C4-2B (cell line): ENCODE data around the gene ECI2.

ENCODE experiments used
- ZFX ChIP-seq: fragments of 450-650 bp; IDR thresholded peaks from 2 replicates; pipeline ENCODE4 v1.6.1; 2017
- TF ChIP-seq, protein P1 (sequence below): fragments of 450-650 bp; conservative IDR thresholded peaks from 2 replicates; pipeline ENCODE4 v1.5.1; 2017; ENCODE audit warnings: mild to moderate bottlenecking

DNA sequence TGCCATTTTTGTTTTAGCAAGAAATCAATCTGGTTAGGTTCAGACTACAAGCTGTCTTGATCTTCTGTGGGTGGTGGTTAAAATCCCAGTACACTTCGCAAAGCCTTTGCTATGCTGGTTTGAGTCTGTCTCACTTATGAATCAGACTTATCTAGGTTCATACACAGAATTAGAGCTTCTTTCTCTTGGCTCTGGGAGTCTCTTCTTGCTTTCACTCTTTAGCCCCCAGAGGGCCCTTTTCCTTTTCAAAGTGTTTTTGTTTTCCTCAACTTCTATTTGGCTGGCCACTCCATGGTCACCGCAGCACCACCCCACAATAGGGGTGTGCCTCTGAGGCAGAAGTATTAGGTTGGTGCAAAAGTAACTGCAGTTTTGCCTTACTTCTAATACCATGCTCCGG lies 21.3 kb downstream of the ECI2 start:
- TF ChIP-seq, protein P1, sequence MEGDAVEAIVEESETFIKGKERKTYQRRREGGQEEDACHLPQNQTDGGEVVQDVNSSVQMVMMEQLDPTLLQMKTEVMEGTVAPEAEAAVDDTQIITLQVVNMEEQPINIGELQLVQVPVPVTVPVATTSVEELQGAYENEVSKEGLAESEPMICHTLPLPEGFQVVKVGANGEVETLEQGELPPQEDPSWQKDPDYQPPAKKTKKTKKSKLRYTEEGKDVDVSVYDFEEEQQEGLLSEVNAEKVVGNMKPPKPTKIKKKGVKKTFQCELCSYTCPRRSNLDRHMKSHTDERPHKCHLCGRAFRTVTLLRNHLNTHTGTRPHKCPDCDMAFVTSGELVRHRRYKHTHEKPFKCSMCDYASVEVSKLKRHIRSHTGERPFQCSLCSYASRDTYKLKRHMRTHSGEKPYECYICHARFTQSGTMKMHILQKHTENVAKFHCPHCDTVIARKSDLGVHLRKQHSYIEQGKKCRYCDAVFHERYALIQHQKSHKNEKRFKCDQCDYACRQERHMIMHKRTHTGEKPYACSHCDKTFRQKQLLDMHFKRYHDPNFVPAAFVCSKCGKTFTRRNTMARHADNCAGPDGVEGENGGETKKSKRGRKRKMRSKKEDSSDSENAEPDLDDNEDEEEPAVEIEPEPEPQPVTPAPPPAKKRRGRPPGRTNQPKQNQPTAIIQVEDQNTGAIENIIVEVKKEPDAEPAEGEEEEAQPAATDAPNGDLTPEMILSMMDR: no peak
- TF ChIP-seq ZFX: no peak
